Measurements from ENCODE around the gene TBC1D23. TPM values are rescaled to one million over a fixed set of nuclear protein-coding genes. Genes with fewer than 3 reads are reported as not detected.
"Not testable (repeated sequence)": the region's sequence is repeated elsewhere in the genome, so short reads cannot be mapped to it uniquely, and the experiment has no call there.

The TBC1D23 gene
- polyA plus RNA-seq, 1 donor = 41.7 TPM

GRCh38 chr3:100351770-100352169 is 91.0 kb downstream of the TBC1D23 start:
- DNase-seq = not testable (repeated sequence)

GRCh38 chr3:100352296-100353231 is 91.8 kb downstream of the TBC1D23 start:
- DNase-seq = no peak

- no peak for DNase-seq
Observed at GRCh38 chr3:100354850-100355249, 94.1 kb downstream of the TBC1D23 start.

DNA sequence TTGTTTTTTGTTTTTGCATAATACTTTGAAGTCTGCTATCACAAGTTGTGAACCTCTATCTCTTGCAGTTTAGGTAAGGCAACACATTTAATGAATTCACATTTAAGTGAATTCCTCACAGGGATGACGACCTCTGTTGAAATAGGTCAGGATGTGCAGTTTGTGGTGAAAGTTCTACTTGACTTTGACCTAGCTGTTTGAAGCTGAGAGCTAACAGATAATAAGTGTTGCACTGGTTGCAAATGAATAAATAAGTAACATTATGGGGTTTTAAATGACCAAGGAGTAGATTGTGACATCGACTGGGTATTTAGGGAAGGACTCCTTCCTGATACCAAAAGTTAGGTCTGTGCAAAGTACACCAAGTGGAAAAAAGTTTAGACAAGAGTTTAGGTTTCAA is 97.6 kb downstream of the TBC1D23 start:
- no peak for DNase-seq

DNA sequence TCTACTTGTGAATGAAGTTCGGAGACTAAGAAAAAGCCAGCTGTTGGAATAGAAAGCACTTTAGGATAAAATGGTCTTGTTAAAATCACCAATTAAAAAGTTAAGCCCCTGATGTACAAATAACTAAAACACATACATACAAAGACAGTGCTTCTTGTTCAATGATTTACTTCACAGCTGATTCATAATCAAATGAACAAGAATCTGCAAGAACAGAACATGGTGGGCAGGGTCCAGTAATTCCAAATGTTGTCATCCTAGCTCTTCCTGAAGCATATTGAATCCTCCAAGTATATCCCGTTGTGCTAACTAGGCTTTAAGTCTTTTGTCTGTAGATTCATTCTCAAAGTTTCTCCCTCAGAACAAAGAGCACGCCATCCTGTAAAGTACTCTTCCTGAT is 98.2 kb downstream of the TBC1D23 start:
- no peak for DNase-seq

- no peak for DNase-seq
Observed at GRCh38 chr3:100360757-100361496, 100.1 kb downstream of the TBC1D23 start.

DNA sequence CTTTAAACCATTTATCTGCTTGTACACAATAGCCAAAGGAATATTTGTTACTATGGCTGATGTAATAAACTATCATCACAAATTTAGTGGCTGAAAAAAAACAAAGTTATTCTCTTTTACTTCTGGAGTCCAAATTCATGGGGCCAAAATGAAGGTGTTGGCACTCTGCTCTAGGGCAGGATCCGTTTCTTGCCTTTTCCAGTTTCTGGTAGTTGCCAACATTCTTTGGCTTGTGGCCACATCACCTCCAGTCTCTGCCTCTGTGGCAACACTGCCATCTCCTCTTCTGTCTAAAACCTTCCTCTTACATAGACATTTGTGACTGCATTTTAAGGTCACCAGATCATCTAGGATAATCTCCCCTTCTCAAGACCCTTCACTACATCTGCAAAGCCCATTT is 101.1 kb downstream of the TBC1D23 start:
- no peak for DNase-seq

GRCh38 chr3:100364421-100364820 is 103.6 kb downstream of the TBC1D23 start:
- DNase-seq = no peak

GRCh38 chr3:100366424-100366823 is 105.6 kb downstream of the TBC1D23 start:
- DNase-seq = no peak

DNA sequence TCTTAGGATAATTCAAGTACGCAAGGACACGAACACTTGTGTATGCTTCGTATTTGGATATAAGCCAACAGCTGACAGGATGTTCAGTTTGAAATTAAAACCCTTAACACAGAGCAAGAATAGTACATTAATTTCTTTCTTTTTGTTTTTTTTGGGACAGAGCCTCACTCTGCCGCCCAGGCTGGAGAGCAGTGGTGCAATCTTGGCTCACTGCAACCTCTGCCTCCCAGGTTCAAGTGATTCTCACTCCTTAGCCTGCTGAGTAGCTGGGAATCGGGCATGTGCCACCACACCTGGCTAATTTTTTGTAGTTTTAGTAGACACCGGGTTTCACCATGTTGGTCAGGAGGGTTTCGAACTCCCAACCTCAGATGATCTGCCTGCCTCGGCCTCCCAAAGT is 107.6 kb downstream of the TBC1D23 start:
- no peak for DNase-seq

DNA sequence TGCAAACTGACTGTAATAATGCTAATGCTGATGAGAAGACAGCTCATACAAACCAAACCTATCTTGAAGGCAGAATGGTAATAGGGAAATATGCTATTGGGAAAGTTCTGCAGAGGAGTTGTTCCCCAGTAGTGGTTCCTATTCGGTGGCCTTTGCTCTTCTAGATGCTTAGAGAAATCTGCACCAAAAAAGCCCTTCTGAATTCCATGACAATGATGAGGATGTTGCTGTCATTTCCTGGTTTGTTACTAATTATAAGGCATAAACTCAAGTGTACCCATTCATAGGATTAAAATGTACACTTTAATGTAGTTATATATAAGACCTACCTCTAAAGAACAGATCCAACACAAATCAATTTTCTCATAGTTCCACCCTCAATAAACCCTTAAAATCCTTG is 110.0 kb downstream of the TBC1D23 start:
- DNase-seq = no peak

DNA sequence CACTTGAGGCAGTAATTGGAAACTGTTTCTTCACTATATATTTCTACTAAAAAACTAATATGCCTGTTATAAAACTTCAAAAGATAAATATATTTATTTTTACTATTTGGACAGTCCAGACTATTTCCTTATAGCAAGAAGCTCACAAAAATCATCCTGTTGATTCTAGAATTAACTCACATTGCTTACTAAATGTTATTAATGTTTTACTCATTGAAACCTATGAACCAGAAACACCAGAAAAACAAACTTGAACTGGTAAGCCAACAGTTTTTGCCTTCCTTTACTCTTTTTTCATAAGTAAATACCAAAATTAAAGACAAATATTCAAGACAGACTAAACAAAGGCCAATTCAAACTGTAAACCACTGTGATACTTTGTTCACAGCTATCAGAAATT is 113.7 kb downstream of the TBC1D23 start:
- DNase-seq = no peak

Other genes with a start within 250 kb of the TBC1D23 start
- gene FILIP1L, start 146.5 kb upstream of the TBC1D23 start, polyA plus RNA-seq (ENCODE audit: insufficient read length) = 16.3 TPM
- gene NIT2, start 73.8 kb downstream of the TBC1D23 start, polyA plus RNA-seq (ENCODE audit: insufficient read length) = 128 TPM
- 85.2 TPM for gene TOMM70, start 140.1 kb downstream of the TBC1D23 start, polyA plus RNA-seq (ENCODE audit: insufficient read length)
- 6.8 TPM for gene LNP1, start 140.5 kb downstream of the TBC1D23 start, polyA plus RNA-seq (ENCODE audit: insufficient read length)
- gene TMEM45A, start 231.6 kb downstream of the TBC1D23 start, polyA plus RNA-seq (ENCODE audit: insufficient read length) = 22.1 TPM